Kidney tubule cell (primary cell): ENCODE measurements around the gene DYRK1B.
"Not testable (repeated sequence)": the region's sequence is repeated elsewhere in the genome, so short reads cannot be mapped to it uniquely, and the experiment has no call there.

ENCODE experiments used
- DNase-seq: peaks from one replicate; pipeline ENCODE4 v3.0.0-alpha.2; 2018; ENCODE audit warnings: low spot score

DYRK1B gene

DNA sequence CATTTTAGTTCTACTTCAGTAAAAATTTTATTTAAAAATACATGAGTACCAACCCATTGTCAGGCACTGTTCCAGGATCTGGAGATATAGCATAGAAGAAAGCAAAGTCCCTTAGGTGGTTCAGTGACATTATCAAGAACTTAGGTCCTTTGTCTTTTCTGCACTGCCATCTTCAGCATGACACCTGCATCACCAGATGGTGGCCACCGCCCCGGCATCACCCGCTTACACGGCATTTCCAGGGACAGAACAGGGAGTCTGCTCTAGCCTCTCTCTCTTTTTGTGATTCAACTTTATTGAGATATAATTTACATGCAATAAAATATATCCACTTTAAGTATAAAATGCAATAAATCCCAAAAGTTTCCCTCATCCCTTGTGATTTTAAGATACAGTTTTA lies 23.5 kb downstream of the DYRK1B start:
- DNase-seq, result no peak

DNA sequence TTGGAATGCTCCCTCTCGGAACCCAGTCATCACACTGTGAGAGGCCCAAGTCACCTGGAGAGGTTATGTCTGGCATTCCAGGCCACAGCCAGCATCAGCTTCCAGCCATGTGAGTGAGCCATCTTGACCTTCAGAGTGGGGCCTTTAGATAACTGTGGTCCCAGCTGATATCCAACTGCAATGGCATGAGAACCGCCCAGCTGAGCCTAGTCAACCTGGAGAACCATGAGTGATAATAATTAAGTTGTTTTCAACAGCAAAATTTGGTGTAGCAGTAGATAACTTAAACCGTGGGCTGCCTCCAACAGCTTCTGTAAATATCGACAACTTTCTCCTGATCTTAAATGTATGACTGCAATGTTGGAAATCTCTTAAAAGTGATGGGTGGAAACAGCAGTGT lies 24.6 kb downstream of the DYRK1B start:
- no peak for DNase-seq

DNA sequence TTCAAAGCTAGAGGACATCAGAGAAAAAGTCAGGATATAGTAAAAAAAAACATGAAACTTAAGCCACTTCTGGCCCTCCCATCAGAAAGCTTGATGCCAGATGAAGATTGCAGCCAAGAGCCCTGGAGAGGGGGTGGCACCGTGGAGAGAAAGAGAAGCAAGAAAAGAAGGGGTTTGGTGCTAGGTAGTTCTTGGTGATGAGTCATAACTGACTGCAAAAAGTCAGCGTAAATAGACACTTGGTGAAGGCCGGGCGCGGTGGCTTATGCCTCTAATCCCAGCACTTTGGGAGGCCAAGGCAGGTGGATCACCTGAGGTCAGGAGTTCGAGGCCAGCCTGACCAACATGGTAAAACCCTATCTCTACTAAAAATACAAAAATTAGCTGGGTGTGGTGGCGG lies 25.3 kb downstream of the DYRK1B start:
- not testable (repeated sequence) for DNase-seq

DNA sequence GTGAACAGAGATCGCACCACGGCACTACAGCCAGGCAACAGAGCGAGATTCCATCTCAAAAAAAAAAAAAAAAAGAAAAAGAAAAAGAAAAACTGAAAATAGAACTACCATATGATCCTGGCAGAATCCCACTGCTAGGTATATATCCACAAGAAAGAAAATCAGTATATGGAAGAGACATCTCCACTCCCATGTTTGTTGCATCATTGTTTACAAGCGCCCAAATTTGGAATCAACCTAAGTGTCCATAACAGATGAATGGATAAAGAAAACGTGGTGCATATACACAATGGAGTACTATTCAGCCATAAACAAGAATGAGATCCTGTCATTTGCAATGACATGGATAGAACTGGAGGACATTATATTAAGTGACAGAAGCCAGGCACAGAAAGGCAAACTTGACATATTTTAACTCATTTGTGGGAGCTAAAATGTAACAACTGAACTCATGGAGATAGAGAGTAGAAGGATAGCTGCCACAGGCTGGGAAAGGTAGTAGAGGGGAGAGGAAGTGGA lies 26.1 kb downstream of the DYRK1B start:
- DNase-seq, result no peak

DNA sequence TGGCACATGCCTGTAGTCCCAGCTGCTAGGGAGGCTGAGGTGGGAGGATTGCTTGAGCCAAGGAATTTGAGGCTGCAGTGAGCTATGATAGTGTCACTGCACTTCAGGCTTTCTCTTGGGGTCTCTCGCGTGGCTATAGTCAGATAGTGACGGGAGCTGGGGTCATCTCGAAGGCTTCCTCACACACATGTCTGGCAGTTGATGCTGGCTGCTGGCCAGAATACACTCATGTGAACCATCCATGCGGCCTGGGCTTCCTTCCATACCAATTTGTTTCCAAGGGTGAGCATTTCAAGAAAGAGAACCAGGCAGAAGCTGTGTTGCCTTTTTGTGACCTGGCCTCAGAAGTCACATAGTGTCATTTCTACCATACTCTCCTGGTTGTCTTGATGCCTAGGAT lies 28.9 kb downstream of the DYRK1B start:
- no peak for DNase-seq

DNA sequence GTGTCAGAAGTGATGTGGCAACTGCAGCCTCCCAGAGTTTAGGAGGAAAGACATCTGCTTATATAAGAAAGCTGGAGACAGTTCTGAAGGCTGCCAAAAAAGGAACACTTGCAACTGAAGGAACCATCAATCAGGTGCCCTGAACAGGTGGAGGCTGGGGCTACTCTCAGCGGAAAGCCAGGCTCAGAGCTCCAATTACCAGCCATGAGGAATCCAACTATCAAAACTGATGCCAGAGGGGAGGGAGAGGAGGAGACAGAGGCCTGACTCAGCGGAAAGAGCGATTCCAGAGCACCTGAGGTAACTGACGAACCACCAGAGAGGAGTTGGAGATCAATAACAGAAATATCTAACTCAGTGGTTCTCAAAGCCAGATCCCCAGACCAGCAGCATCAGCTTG lies 31.0 kb downstream of the DYRK1B start:
- DNase-seq, result no peak

DNA sequence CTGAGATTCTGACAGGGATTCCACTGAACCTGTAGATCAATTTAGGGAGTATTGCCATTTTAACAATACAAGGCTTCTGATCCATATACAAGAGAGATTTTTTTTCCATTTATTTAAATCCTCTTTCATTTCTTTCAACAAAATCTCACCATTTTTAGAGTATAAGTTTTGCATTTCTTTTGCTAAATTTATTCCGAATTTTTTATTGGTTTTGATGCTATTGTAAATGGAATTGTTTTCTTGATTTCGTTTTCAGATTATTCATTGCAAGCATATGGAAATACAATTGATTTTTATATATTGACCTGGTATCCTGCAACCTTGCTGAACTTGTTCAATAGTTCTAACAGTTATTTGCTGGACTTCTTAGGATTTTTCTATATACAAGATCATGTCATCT lies 36.9 kb downstream of the DYRK1B start:
- no peak for DNase-seq

DNA sequence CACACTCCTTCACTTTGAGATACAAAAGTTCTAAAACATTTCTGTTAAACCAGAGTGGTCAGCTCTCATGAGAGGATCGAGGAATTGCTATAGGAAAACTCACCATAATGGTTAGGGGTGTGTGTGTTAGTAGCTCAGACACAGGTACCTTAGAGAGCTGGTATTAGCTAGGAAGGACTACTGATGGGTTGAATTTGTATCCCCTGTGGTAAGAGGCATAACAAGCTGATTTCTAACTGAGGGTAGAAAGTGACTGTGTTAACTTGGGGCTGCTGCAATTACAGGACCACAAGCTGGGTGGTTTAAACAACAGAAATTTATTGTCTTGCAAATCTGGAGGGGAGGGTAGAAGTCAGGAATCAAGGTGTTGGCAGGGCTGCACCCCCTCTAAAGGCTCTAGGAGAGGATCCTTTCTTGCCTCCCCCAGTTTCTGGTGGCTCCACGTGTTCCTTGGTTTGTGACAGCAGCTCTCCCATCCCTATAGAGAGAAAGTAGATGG lies 37.9 kb downstream of the DYRK1B start:
- DNase-seq, result no peak

DNA sequence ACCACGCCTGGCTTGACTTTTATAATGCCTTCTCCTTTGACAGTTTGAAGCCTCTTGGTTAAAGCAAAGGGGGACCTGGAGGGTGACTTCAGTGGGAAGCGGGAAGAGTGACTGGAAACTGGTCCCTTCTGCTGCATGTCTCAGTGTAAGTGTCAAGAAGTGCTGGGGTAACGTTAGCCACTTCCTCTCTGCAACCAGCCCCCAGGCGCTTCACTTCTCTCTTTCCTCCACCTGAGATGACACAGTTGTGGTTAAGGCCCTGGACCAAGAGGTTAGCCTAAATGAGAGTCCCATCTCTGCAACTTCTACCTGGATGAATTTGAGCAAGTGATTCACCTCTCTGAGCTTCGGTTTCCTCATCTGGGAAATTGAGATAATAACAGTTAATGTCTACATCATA lies 39.0 kb downstream of the DYRK1B start:
- DNase-seq, result no peak

DNA sequence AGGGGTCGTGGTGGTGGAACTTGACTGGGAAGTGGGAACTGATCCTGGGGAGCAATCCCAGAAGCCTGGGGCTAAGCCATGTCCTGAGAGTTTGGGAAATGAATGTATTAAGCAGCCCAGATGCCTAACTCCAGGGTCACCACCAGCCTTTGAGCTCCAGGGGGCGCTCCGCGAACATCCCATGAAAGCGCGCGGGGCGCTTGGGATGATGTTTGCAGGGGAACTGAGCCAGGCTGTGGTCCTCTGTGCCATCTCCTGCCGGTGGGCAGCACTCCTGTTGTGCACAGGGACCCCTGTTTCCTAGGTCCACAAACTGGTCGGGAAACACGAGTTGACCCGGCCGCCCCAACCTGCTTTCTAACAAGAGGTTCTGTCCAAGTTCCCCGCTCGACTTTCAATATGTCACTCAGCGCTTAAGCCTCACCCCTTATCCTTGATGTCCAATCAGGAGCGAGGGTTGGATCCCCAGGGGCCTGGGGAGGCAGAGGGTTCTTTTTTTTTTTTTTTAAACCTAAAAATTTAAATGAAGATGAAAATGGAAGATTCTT lies 40.9 kb downstream of the DYRK1B start:
- DNase-seq, result peak; percentile 65

DNA sequence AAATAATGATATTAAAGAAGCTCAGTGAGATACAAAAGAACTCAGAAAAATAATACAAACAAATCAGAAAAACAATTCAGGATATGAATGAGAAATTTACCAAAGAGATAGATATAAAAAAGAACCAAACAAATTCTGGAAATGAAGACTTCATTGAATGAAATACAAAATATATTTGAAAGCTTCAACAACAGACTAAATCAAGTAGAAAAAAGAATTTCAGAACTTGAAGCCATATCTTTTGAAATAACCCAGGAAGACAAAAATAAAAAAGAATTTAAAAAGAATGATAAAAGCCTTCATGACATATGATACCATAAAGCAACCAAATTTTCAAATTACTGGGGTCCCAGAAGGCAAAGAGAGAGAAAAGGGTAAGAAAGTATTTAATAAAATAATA lies 45.7 kb downstream of the DYRK1B start:
- DNase-seq, result no peak

DNA sequence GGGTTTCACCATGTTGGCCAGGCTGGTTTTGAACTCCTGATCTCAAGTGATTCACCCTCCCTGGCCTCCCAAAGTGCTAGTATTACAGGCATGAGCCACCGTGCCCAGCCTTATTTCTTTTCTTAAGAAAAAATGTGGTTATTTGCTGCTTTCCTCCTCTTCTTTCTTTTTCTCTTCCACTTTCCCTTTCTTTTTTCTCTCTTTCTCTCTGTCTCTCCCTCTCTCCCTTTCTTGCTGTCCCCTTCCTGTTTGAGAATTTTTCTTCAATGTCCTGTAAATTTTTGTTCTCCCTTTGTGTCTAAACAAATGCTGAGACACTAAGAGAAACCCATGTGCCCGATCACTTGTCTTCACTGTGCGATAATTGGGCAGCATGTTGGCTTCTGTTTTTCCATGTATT lies 53.1 kb downstream of the DYRK1B start:
- DNase-seq, result no peak

DNA sequence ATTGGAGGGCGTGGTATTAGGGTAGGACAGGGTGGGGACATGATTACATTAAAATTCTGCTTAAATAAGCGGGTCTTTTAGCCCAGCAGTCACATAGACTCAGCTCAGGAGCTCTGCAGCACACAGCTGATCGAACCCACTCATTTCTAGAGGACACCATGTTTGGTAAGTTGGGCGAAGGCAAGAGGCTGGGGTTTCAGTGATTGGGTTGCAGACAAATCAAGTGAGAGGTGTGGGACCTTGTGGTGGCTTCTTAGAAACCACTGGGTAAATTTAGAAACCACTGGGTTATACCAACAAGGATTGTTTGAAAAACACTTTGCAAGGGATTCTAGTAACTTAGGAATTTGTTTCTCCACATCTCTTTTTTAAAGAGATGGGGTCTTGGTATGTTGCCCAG lies 55.2 kb downstream of the DYRK1B start, which contains the start of gene LEUTX:
Gene LEUTX (plus strand): TSS at position 92 of the 400 bp plus-strand sequence. CDS start 67 bp downstream, at position 159.
- no peak for DNase-seq
